ENCODE data around the gene CTU2.

The CTU2 gene

DNA sequence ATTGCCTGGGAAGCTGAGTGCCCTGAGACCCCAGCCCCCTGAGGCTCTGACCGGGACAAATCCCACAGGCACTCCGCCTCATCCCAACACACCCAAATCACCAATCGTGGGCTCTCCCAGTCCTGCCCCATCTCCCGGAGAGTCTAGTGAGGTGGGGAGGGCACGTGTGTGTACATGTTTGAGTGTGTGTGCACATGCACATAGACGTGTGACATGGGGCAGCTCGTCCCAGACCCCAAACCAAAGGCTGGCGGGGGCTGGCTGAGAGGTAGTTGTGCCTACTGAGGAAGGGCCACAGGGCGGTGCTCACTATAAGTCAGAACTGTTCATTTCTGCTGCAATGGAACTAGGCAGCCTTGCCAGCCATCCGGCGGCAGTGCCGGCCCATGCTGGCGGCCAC, 28.6 kb upstream of the CTU2 start:
- no peak for TF ChIP-seq CTCF (IDR thresholded peaks at IDR 0.05; ENCODE audit: unreplicated experiment in 3 of 3)
- no peaks in the 10 kb centered on the region for H3K36me3 Mint-ChIP-seq (ENCODE audit: low read depth)
- no peaks in the 10 kb centered on the region for H3K9me3 Mint-ChIP-seq
- peaks cover 13% of the 10 kb centered on the region for H3K4me1 Mint-ChIP-seq
- H3K4me3 Mint-ChIP-seq: no peak overlapping the region
- peaks cover 15% of the 10 kb centered on the region for H3K27me3 Mint-ChIP-seq (ENCODE audit: low read depth)
- no peak overlapping the region for H3K27ac Mint-ChIP-seq

GRCh38 chr16:88678224-88678979, 27.9 kb upstream of the CTU2 start:
- no peak for TF ChIP-seq CTCF (IDR thresholded peaks at IDR 0.05; ENCODE audit: unreplicated experiment in 3 of 3)
- Mint-ChIP-seq H3K27me3 (ENCODE audit: low read depth) (peaks cover 20% of the 10 kb centered on the region), H3K27ac (no peak overlapping the region), H3K9me3 (no peaks in the 10 kb centered on the region), H3K4me1 (peaks cover 13% of the 10 kb centered on the region), H3K4me3 (no peak overlapping the region), H3K36me3 (ENCODE audit: low read depth) (no peaks in the 10 kb centered on the region)

GRCh38 chr16:88680554-88681083, 25.7 kb upstream of the CTU2 start:
- H3K9me3 Mint-ChIP-seq: no peaks in the 10 kb centered on the region
- H3K27ac Mint-ChIP-seq: no peak overlapping the region
- no peaks in the 10 kb centered on the region for H3K36me3 Mint-ChIP-seq (ENCODE audit: low read depth)
- H3K4me1 Mint-ChIP-seq: no peaks in the 10 kb centered on the region
- no peak for TF ChIP-seq CTCF (IDR thresholded peaks at IDR 0.05; ENCODE audit: unreplicated experiment in 3 of 3)
- H3K4me3 Mint-ChIP-seq: no peak overlapping the region
- peaks cover 42% of the 10 kb centered on the region for H3K27me3 Mint-ChIP-seq (ENCODE audit: low read depth)

DNA sequence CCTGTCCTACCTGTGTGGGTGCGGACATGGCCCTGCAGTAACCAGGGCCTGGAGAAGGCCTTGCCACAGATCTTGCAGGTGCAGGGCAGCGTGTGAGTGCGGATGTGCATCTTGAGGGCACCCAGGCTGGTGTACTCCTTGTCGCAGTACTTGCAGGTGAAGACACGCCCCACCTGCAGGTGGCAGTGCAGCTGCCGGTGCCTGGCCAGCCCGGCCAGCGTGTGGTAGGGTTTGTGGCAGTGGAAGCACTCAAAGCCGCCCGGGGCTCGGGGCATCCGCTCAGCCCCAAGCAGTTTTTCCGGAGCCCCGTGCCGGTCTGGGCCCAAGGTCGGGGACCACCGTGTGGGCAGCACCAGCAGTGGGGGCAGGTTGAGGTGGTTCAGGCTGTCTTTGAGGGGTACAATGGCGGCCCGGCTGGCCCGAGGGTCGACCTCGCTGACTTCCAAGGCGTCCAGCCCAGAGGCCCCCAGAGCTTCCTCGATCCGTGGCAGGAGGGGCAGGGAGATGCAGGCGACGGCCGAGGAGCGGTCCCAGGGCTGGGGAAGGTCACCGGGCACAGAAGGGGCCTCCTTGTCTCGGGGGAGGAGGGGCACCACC, 25.1 kb upstream of the CTU2 start:
- H3K4me1 Mint-ChIP-seq: no peaks in the 10 kb centered on the region
- H3K36me3 Mint-ChIP-seq (ENCODE audit: low read depth): no peaks in the 10 kb centered on the region
- no peak overlapping the region for H3K4me3 Mint-ChIP-seq
- H3K9me3 Mint-ChIP-seq: no peaks in the 10 kb centered on the region
- no peak overlapping the region for H3K27ac Mint-ChIP-seq
- no peak for TF ChIP-seq CTCF (IDR thresholded peaks at IDR 0.05; ENCODE audit: unreplicated experiment in 3 of 3)
- peaks cover 47% of the 10 kb centered on the region for H3K27me3 Mint-ChIP-seq (ENCODE audit: low read depth)

DNA sequence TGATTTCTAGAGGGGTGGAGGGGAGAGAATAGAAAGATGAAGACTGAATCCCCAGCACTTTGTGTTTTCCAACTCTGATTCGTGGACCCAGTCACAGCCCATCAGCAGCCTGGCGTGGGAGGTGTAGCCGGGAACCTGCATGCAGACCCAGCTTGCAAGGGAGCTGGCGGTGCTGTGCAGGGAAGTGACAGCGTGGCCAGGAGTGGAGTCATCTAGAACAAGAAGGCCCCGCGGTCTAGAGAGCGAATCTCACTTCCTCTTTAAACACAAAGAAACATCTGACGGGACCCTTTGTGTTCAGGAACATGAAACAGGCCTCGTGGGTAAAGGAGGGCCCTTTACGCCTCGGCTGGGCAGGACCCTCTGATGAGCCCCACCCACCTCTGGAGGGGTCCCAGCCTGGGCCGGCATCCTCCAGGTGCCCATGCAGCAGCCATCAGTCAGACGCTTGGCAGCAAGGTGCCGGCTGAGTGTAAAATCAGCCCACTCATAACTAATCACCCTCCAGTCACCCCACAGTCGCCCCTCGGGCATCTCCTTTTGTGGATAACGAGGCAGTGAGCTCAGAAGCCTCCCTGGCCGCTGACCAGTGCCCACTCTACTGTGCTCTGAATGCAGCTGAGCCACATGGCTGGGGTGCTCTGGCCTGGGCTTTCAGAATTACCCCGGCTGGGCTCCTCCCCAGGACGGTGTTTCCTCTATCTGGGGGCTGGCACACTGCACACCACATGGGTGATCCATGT, 24.4 kb upstream of the CTU2 start:
- H3K9me3 Mint-ChIP-seq: no peaks in the 10 kb centered on the region
- no peak for TF ChIP-seq CTCF (IDR thresholded peaks at IDR 0.05; ENCODE audit: unreplicated experiment in 3 of 3)

More for the DNA sequence above, 24.4 kb upstream of the CTU2 start:
- Mint-ChIP-seq H3K4me3 (no peak overlapping the region), H3K27ac (no peak overlapping the region), H3K36me3 (ENCODE audit: low read depth) (no peaks in the 10 kb centered on the region), H3K27me3 (ENCODE audit: low read depth) (peaks cover 52% of the 10 kb centered on the region), H3K4me1 (no peaks in the 10 kb centered on the region)

Measured in nephron (organoid).